ENCODE data around the gene ZNF550. TPM values are rescaled to one million over a fixed set of nuclear protein-coding genes. Genes with fewer than 3 reads are reported as not detected.

The ZNF550 gene
- total and polyA plus RNA-seq, 2 of the 13 experiments (the other 11 are each of a cell fraction or from before 2014, with no cell fraction given) = 8.6 to 9.1 TPM

DNA sequence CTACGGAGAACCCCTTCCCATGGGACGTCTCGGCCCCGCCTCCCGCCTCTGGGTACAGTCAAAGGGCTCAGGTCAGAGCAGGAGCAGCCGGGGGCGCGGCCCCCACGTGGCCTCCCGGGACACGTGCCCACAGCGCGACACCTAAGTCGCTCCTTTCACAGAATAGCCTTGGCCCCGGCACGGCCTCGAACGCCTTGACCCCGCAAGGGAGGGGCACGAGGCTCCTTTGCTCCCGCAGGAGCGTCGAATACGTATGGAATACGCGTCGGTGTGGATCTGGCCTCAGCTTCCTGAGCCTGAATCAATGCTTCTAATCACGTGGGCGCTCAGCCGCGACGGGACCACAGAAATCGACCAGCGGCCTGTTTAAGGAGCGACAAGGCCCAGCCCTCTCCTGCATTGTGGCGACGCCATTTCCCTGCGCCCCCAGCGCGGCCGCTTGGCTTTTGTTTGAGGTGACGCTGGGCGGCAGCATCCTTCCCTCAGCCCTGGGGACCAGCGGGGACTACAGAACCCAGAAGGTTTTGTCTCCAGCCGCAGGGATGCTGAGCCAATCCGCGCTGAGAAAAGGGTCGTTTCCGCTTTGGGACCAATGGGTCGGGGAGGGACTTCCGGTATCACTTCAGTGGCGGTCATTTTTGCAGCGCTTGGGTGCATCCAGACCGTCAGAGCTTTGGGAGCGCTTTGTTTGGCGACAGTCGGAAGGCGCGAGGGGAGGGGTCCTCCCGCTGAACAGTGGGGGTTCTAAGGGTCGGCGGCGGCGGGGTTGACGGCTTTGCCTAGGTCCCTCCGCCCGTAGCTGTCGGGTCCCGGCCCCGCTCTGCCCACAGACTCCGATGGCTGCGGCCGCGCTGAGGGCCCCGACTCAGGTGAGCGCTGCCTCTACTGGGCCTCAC is 24.1 kb upstream of the ZNF550 start, which contains the start of gene ZIK1 (continued):
- TF ChIP-seq, protein P1, sequence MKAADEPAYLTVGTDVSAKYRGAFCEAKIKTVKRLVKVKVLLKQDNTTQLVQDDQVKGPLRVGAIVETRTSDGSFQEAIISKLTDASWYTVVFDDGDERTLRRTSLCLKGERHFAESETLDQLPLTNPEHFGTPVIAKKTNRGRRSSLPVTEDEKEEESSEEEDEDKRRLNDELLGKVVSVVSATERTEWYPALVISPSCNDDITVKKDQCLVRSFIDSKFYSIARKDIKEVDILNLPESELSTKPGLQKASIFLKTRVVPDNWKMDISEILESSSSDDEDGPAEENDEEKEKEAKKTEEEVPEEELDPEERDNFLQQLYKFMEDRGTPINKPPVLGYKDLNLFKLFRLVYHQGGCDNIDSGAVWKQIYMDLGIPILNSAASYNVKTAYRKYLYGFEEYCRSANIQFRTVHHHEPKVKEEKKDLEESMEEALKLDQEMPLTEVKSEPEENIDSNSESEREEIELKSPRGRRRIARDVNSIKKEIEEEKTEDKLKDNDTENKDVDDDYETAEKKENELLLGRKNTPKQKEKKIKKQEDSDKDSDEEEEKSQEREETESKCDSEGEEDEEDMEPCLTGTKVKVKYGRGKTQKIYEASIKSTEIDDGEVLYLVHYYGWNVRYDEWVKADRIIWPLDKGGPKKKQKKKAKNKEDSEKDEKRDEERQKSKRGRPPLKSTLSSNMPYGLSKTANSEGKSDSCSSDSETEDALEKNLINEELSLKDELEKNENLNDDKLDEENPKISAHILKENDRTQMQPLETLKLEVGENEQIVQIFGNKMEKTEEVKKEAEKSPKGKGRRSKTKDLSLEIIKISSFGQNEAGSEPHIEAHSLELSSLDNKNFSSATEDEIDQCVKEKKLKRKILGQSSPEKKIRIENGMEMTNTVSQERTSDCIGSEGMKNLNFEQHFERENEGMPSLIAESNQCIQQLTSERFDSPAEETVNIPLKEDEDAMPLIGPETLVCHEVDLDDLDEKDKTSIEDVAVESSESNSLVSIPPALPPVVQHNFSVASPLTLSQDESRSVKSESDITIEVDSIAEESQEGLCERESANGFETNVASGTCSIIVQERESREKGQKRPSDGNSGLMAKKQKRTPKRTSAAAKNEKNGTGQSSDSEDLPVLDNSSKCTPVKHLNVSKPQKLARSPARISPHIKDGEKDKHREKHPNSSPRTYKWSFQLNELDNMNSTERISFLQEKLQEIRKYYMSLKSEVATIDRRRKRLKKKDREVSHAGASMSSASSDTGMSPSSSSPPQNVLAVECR (CRISPR knock-in tag; IDR thresholded peaks at IDR 0.05; ENCODE audit: borderline replicate concordance) = peak; percentile 80
- TF ChIP-seq IRF2 (CRISPR knock-in tag; IDR thresholded peaks at IDR 0.05) (0 out of 2 replicates have a peak, but pooled peaks have one; percentile 35), SMC3 (IDR thresholded peaks at IDR 0.05; ENCODE audit: low read length) (no peak), ZNF383 (CRISPR knock-in tag; IDR thresholded peaks at IDR 0.05; ENCODE audit: borderline replicate concordance) (no peak), ZNF878 (CRISPR knock-in tag; IDR thresholded peaks at IDR 0.05) (no peak), SAP130 (CRISPR knock-in tag; IDR thresholded peaks at IDR 0.05; ENCODE audit: low read depth) (peak; percentile 79), GABPA (IDR thresholded peaks at IDR 0.05; ENCODE audit: low read depth, low read length) (peak; percentile 92), GABPA (CRISPR knock-in tag; IDR thresholded peaks at IDR 0.05; ENCODE audit: low read depth) (peak; percentile 96), CBX2 (IDR thresholded peaks at IDR 0.05; ENCODE audit: low read depth, low read length) (no peak), CBX2 (CRISPR knock-in tag; IDR thresholded peaks at IDR 0.05; ENCODE audit: low read depth) (no peak), PCBP2 (optimal IDR thresholded peaks at IDR 0.05; ENCODE audit: low read depth, low read length, poor library complexity, severe bottlenecking) (no peak)
- TF ChIP-seq, protein P2, sequence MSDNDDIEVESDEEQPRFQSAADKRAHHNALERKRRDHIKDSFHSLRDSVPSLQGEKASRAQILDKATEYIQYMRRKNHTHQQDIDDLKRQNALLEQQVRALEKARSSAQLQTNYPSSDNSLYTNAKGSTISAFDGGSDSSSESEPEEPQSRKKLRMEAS (IDR thresholded peaks at IDR 0.05) = peak; percentile 24; the same call in 1 of the 2 replicates
- TF ChIP-seq, protein P3, sequence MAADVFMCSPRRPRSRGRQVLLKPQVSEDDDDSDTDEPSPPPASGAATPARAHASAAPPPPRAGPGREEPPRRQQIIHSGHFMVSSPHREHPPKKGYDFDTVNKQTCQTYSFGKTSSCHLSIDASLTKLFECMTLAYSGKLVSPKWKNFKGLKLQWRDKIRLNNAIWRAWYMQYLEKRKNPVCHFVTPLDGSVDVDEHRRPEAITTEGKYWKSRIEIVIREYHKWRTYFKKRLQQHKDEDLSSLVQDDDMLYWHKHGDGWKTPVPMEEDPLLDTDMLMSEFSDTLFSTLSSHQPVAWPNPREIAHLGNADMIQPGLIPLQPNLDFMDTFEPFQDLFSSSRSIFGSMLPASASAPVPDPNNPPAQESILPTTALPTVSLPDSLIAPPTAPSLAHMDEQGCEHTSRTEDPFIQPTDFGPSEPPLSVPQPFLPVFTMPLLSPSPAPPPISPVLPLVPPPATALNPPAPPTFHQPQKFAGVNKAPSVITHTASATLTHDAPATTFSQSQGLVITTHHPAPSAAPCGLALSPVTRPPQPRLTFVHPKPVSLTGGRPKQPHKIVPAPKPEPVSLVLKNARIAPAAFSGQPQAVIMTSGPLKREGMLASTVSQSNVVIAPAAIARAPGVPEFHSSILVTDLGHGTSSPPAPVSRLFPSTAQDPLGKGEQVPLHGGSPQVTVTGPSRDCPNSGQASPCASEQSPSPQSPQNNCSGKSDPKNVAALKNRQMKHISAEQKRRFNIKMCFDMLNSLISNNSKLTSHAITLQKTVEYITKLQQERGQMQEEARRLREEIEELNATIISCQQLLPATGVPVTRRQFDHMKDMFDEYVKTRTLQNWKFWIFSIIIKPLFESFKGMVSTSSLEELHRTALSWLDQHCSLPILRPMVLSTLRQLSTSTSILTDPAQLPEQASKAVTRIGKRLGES (CRISPR knock-in tag; IDR thresholded peaks at IDR 0.05; ENCODE audit: borderline replicate concordance) = no peak
- TF ChIP-seq, protein P4, sequence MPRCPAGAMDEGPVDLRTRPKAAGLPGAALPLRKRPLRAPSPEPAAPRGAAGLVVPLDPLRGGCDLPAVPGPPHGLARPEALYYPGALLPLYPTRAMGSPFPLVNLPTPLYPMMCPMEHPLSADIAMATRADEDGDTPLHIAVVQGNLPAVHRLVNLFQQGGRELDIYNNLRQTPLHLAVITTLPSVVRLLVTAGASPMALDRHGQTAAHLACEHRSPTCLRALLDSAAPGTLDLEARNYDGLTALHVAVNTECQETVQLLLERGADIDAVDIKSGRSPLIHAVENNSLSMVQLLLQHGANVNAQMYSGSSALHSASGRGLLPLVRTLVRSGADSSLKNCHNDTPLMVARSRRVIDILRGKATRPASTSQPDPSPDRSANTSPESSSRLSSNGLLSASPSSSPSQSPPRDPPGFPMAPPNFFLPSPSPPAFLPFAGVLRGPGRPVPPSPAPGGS (CRISPR knock-in tag; IDR thresholded peaks at IDR 0.05) = no peak

All from HepG2 (cell line).